Endothelial cell of umbilical vein (primary cell): ENCODE data around the gene OCA2. TPM values are rescaled to one million over a fixed set of nuclear protein-coding genes. Genes with fewer than 3 reads are reported as not detected.

ENCODE experiments used
- BruUV-seq: library from RNA; stranded (reverse); fragments of 400-500 nt; replicated peaks from 2 replicates; lab custom pipeline; 2021; lab: Mats Ljungman, UMichigan
- CTCF ChIA-PET: fragments of 300-600, 350-600 bp; sonication (Branson Sonifier 250); formaldehyde crosslinking; loops from one replicate; lab custom pipeline; 2021; ENCODE audit warnings: antibody characterized with exemption, inconsistent platforms; lab: Charles Lee
- POLR2A ChIA-PET: fragments of 300-600, 350-600 bp; sonication (Branson Sonifier 250); formaldehyde crosslinking; loops from one replicate; lab custom pipeline; 2021; ENCODE audit warnings: antibody characterized with exemption, inconsistent platforms; lab: Charles Lee
- DNase-seq: peaks from one replicate; pipeline ENCODE4 v3.0.0-alpha.2; 2011; ENCODE audit warnings: low read depth, low spot score
- FAIRE-seq: peaks from 2 replicates; lab custom pipeline; 2011; peaks lifted over from hg19 to GRCh38; lab: Jason Lieb, UNC
- H2AFZ ChIP-seq: 2 replicates; pipeline ENCODE4 v1.6.0; 2012; ENCODE audit warnings: low read depth, low read length, control low read depth, inconsistent platforms
- H3K27ac ChIP-seq: 2 replicates; pipeline ENCODE4 v1.5.1; 2011; ENCODE audit warnings: low read depth, mild to moderate bottlenecking, control low read depth, low read length, moderate library complexity; ENCODE audit not compliant: insufficient read depth
- H3K27me3 ChIP-seq, 2 experiments: 2 replicates each; pipeline versions ENCODE4 v1.6.0 to v1.6.1; 2011; ENCODE audit warnings: low read length in 2 of 2, mixed read lengths in 1 of 2; ENCODE audit not compliant: control insufficient read depth in 2 of 2, insufficient read depth in 2 of 2
- H3K36me3 ChIP-seq, 2 experiments: 2 replicates in 1 of 2; 3 replicates in 1 of 2; pipeline ENCODE4 v1.5.1; 2011; ENCODE audit warnings: low read length in 2 of 2, mild to moderate bottlenecking in 1 of 2, moderate library complexity in 1 of 2; ENCODE audit not compliant: control insufficient read depth in 2 of 2, insufficient read depth in 2 of 2; ENCODE audit errors: extremely low read depth in 1 of 2
- H3K4me1 ChIP-seq: 3 replicates; pipeline ENCODE4 v1.5.1; 2011; ENCODE audit warnings: mild to moderate bottlenecking, low read length; ENCODE audit not compliant: control insufficient read depth, insufficient read depth; ENCODE audit errors: extremely low read depth
- H3K4me2 ChIP-seq: 2 replicates; pipeline ENCODE4 v1.6.1; 2011; ENCODE audit warnings: low read length, control low read depth, mixed read lengths; ENCODE audit not compliant: insufficient read depth
- H3K4me3 ChIP-seq, 3 experiments: fragments of 200-600 bp in 1 of 3; sonication (generic), shearing (Covaris generic) in 1 of 3; replicated peaks in 1 of 3; 2 replicates each; pipeline ENCODE4 v1.5.1; 2011 to 2016; ENCODE audit warnings: control low read depth in 3 of 3, low read length in 3 of 3, mild to moderate bottlenecking in 2 of 3, inconsistent platforms in 1 of 3, low read depth in 1 of 3, moderate library complexity in 1 of 3; ENCODE audit not compliant: insufficient read depth in 1 of 3
- H3K79me2 ChIP-seq: 2 replicates; pipeline ENCODE4 v1.6.0; 2012; ENCODE audit warnings: low read length, inconsistent platforms; ENCODE audit not compliant: control insufficient read depth, insufficient read depth
- H3K9ac ChIP-seq: replicated peaks from 2 replicates; pipeline ENCODE3; 2011; ENCODE audit warnings: low read length, control low read depth; ENCODE audit not compliant: insufficient read depth; ENCODE audit errors: extremely low read depth
- H3K9me1 ChIP-seq: replicated peaks from 3 replicates; pipeline ENCODE4 v1.6.0; 2011; ENCODE audit warnings: mild to moderate bottlenecking, low read length; ENCODE audit not compliant: control insufficient read depth, insufficient read depth; ENCODE audit errors: extremely low read depth
- H3K9me3 ChIP-seq: replicated peaks from 2 replicates; pipeline ENCODE4 v1.5.1; 2012; ENCODE audit warnings: low read length, inconsistent platforms; ENCODE audit not compliant: control insufficient read depth, insufficient read depth
- H4K20me1 ChIP-seq: replicated peaks from 2 replicates; pipeline ENCODE3; 2011; ENCODE audit warnings: mild to moderate bottlenecking, low read length; ENCODE audit not compliant: control insufficient read depth, insufficient read depth; ENCODE audit errors: extremely low read depth
- EZH2 ChIP-seq: IDR thresholded peaks from 2 replicates; pipeline ENCODE4 v1.6.1; 2012; ENCODE audit warnings: borderline replicate concordance, low read depth, mild to moderate bottlenecking, moderate library complexity, low read length, inconsistent platforms; ENCODE audit not compliant: severe bottlenecking
- FOS ChIP-seq: IDR thresholded peaks from 2 replicates; pipeline ENCODE4 v1.6.1; 2011; ENCODE audit warnings: mild to moderate bottlenecking, low read length, moderate library complexity, borderline replicate concordance; ENCODE audit not compliant: insufficient read depth
- GATA2 ChIP-seq: IDR thresholded peaks from 2 replicates; pipeline ENCODE4 v1.7.0; 2011; ENCODE audit warnings: low read depth, mild to moderate bottlenecking, moderate library complexity, mixed read lengths, low read length; ENCODE audit not compliant: insufficient read length, insufficient read depth
- JUN ChIP-seq: IDR thresholded peaks from 2 replicates; pipeline ENCODE4 v1.6.1; 2011; ENCODE audit warnings: borderline replicate concordance, low read depth; ENCODE audit not compliant: insufficient read length, insufficient read depth
- MYC ChIP-seq: IDR thresholded peaks from one replicate; pipeline ENCODE4 v1.6.1; 2011; ENCODE audit warnings: mild to moderate bottlenecking, low read depth, low read length
- POLR2A ChIP-seq: IDR thresholded peaks from 2 replicates; pipeline ENCODE4 v1.6.1; 2012; ENCODE audit warnings: low read depth, mild to moderate bottlenecking, control low read depth, low read length
- POLR2AphosphoS5 ChIP-seq: IDR thresholded peaks from 2 replicates; pipeline ENCODE4 v1.6.1; 2012; ENCODE audit warnings: low read depth, mild to moderate bottlenecking, control low read depth, low read length, moderate library complexity; ENCODE audit not compliant: insufficient read depth
- dilution Hi-C: fragments of 300-500 bp; cut with MboI; formaldehyde crosslinking; loops from one replicate; pipeline ENCODE4 v1.15.0; 2019; ENCODE audit warnings: low sequenced_read_pairs; ENCODE audit not compliant: extremely low pct_ligation_motif_present
- intact Hi-C: fragments of 100-400 bp; cut with micrococcal nuclease; formaldehyde crosslinking; loops from one replicate; pipeline ENCODE4 v1.10.0; 2022
- polyA plus RNA-seq, 4 experiments: library from polyadenylated mRNA; depleted of rRNA in 3 of 4; stranded (reverse) in 3 of 4; unstranded in 1 of 4; fragments of >200 nt; gene quantifications; 2 replicates each; pipeline versions ENCODE4 v1.2.1 to v1.2.3, GENCODE V29; 2011 to 2012; ENCODE audit warnings: missing spikeins in 1 of 4
- total RNA-seq: library from RNA; stranded (reverse); gene quantifications from 2 replicates; pipeline ENCODE4 v1.2.3, GENCODE V29; 2021
- TF ChIP-seq, protein P1 (sequence below), 2 donors: IDR thresholded peaks; 1 replicate in 1 of 2; 2 replicates in 1 of 2; pipeline ENCODE4 v1.5.1; 2011; ENCODE audit warnings: low read length in 2 of 2, mild to moderate bottlenecking in 2 of 2, moderate library complexity in 2 of 2, control low read depth in 1 of 2, inconsistent platforms in 1 of 2, low read depth in 1 of 2; ENCODE audit not compliant: insufficient read depth in 1 of 2; ENCODE audit errors: extremely low read depth in 1 of 2
- TF ChIP-seq, protein P2 (sequence below): IDR thresholded peaks from 2 replicates; pipeline ENCODE4 v1.6.1; 2011; ENCODE audit not compliant: insufficient read depth, insufficient read length

Gene OCA2
- total and polyA plus RNA-seq, 2 donors (not counting 3 experiments of a cell fraction or from before 2014, with no cell fraction given), result not detected

DNA sequence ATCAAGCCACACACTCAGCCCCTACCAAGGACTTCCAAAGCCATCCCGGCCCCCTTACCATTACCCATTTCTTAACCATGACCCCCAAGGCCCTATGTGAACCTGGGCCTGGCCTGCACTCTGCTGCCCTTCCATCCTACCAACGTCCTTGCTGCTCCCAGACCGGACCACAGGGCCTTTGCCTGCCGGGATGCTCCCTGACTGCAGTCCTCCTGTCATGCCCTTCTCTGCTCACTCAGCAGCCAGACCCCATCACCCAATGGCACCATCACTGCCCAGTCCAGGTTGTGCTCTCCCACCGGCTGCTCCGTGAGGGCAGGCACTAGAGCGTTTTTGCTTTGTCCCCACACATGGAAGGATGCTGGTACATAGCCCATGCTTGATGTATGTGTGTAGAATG lies 73.7 kb downstream of the OCA2 start:
- dilution Hi-C loops (no loop called here), intact Hi-C loops (no loop called here)
- Histone ChIP-seq H3K9me3 (no peaks in the 10 kb centered on the region), H3K79me2 (no peaks in the 10 kb centered on the region), H3K4me3 (no peak overlapping the region), H2AFZ (no peak overlapping the region), H3K4me1 (no peaks in the 10 kb centered on the region), H3K27me3 (no peaks in the 10 kb centered on the region), H3K9ac (no peak overlapping the region), H4K20me1 (no peaks in the 10 kb centered on the region), H3K4me2 (no peak overlapping the region), H3K9me1 (no peaks in the 10 kb centered on the region), H3K27ac (no peak overlapping the region), H3K36me3 (no peaks in the 10 kb centered on the region)
- no peak for TF ChIP-seq GATA2
- TF ChIP-seq, protein P1, sequence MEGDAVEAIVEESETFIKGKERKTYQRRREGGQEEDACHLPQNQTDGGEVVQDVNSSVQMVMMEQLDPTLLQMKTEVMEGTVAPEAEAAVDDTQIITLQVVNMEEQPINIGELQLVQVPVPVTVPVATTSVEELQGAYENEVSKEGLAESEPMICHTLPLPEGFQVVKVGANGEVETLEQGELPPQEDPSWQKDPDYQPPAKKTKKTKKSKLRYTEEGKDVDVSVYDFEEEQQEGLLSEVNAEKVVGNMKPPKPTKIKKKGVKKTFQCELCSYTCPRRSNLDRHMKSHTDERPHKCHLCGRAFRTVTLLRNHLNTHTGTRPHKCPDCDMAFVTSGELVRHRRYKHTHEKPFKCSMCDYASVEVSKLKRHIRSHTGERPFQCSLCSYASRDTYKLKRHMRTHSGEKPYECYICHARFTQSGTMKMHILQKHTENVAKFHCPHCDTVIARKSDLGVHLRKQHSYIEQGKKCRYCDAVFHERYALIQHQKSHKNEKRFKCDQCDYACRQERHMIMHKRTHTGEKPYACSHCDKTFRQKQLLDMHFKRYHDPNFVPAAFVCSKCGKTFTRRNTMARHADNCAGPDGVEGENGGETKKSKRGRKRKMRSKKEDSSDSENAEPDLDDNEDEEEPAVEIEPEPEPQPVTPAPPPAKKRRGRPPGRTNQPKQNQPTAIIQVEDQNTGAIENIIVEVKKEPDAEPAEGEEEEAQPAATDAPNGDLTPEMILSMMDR (IDR thresholded peaks at IDR 0.05; ENCODE audit: extremely low read depth in 1 of 2, insufficient read depth in 1 of 2, low read depth in 1 of 2, low read length in 2 of 2), result no peak
- TF ChIP-seq, protein P2, sequence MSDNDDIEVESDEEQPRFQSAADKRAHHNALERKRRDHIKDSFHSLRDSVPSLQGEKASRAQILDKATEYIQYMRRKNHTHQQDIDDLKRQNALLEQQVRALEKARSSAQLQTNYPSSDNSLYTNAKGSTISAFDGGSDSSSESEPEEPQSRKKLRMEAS, result no peak
- no peak for TF ChIP-seq MYC
- no peak for TF ChIP-seq EZH2
- ChIA-PET CTCF (no interaction called here), POLR2A (no interaction called here)
- BruUV-seq, result no TSS peak
- DNase-seq, result no peak
- no peak for FAIRE-seq

DNA sequence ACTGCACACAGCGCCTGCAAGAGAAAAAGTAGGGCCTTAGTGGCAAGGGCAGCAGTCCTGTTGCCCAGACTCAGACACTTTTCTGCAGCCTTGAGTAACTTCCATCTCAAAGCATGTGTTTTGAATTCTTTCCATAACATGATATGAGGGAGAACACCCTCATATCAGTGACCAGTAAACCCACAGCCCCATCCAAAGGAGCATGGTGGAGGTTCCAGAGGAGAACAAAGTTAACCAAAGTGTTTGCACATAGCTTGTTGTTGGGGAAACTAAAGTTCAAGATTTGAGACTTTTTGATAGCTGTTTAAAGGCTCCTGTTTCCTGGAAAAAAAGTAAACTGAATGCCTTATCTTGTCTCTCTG lies 74.2 kb downstream of the OCA2 start:
- dilution Hi-C loops, result no loop called here

More for the DNA sequence above, 74.2 kb downstream of the OCA2 start:
- Histone ChIP-seq H3K9me1 (no peaks in the 10 kb centered on the region), H3K79me2 (no peaks in the 10 kb centered on the region), H3K27ac (no peak overlapping the region), H3K9ac (no peak overlapping the region), H3K4me1 (no peaks in the 10 kb centered on the region), H3K27me3 (no peaks in the 10 kb centered on the region), H3K4me3 (no peak overlapping the region), H4K20me1 (no peaks in the 10 kb centered on the region), H3K36me3 (no peaks in the 10 kb centered on the region), H3K4me2 (no peak overlapping the region), H2AFZ (no peak overlapping the region), H3K9me3 (no peaks in the 10 kb centered on the region)
- TF ChIP-seq MYC (no peak), POLR2A (no peak), JUN (no peak), POLR2AphosphoS5 (no peak), FOS (no peak), EZH2 (no peak), GATA2 (no peak)
- TF ChIP-seq, protein P2, result no peak
- TF ChIP-seq, protein P1 (IDR thresholded peaks at IDR 0.05; ENCODE audit: extremely low read depth in 1 of 2, insufficient read depth in 1 of 2, low read depth in 1 of 2, low read length in 2 of 2), result no peak
- BruUV-seq, result no TSS peak
- ChIA-PET POLR2A (no interaction called here), CTCF (no interaction called here)
- FAIRE-seq, result no peak
- DNase-seq, result no peak
- intact Hi-C loops, result no loop called here
